ENCODE measurements around the gene RSPRY1. TPM values are rescaled to one million over a fixed set of nuclear protein-coding genes. Genes with fewer than 3 reads are reported as not detected.

The RSPRY1 gene
- total and polyA plus RNA-seq, 2 of the 8 experiments (the other 6 are each of a cell fraction or from before 2014, with no cell fraction given): 11.5 to 32.5 TPM

- no peak overlapping the region for H4K91ac ChIP-seq (replicated peaks; ENCODE audit: insufficient read length, low read length)
- no peak for FAIRE-seq
Measured at GRCh38 chr16:57266531-57267260, 80.6 kb downstream of the RSPRY1 start.

More at GRCh38 chr16:57266531-57267260, 80.6 kb downstream of the RSPRY1 start:
- no peak overlapping the region for H2AFZ ChIP-seq (ENCODE audit: low read length)
- no peak overlapping the region for H2BK12ac ChIP-seq (ENCODE audit: low read depth, low read length)
- H3K18ac ChIP-seq (ENCODE audit: extremely low read depth, low read length): no peak overlapping the region
- ChIA-PET CTCF (ENCODE audit: partially characterized antibody) (no interaction called here), POLR2A (ENCODE audit: partially characterized antibody) (interaction anchor here (1.2 kb wide), 1 partner anchor 115 kb away, joined by 3 read pairs; no protein-coding TSS in a partner anchor)
- H3K4ac ChIP-seq (replicated peaks; ENCODE audit: insufficient read length, low read depth, low read length): no peak overlapping the region
- H2BK20ac ChIP-seq (ENCODE audit: low read length): no peak overlapping the region
- H2BK5ac ChIP-seq (ENCODE audit: low read depth, low read length): no peak overlapping the region
- no peak for DNase-seq (ENCODE audit: low read depth in 1 of 2, low spot score in 2 of 2)
- H3K23me2 ChIP-seq (ENCODE audit: low read depth, low read length): no peaks in the 10 kb centered on the region
- H3K27ac ChIP-seq (ENCODE audit: low read depth, low read length): no peak overlapping the region
- no peak overlapping the region for H3K14ac ChIP-seq (ENCODE audit: insufficient read length)
- 0 out of 2 replicates have a peak overlapping the region, but pooled peaks have one; percentile 53 for H2BK15ac ChIP-seq (ENCODE audit: low read length)
- no peak overlapping the region for H3K4me3 ChIP-seq (ENCODE audit: extremely low read depth in 1 of 4, insufficient read depth in 2 of 4, low read depth in 3 of 4, low read length in 4 of 4)
- H3K56ac ChIP-seq (replicated peaks; ENCODE audit: insufficient read length, low read depth, low read length): no peak overlapping the region
- H3K36me3 ChIP-seq (ENCODE audit: control insufficient read depth in 2 of 4, insufficient read depth in 4 of 4, low read length in 3 of 4): no peaks in the 10 kb centered on the region
- 67% methylated on average over 6 of the region's 6 CpGs; no CpG with 5 or more reads in 1 of the 2 experiments for WGBS, 2 experiments (ENCODE audit: extremely low coverage in 1 of 2, insufficient coverage in 1 of 2, insufficient read length in 1 of 2, insufficient replicate concordance in 2 of 2, low coverage in 1 of 2, low lambda C conversion rate in 2 of 2, missing lambda C conversion rate in 1 of 2)
- H3K79me2 ChIP-seq (ENCODE audit: control insufficient read depth in 1 of 2, insufficient read depth in 2 of 2, low read length in 2 of 2): no peaks in the 10 kb centered on the region
- H2AK5ac ChIP-seq (ENCODE audit: low read depth, low read length): no peak overlapping the region
- H3K9me3 ChIP-seq (ENCODE audit: insufficient read depth in 2 of 2, low read depth in 1 of 2, low read length in 1 of 2): no peaks in the 10 kb centered on the region
- TF ChIP-seq CTCF (IDR thresholded peaks at IDR 0.05; ENCODE audit: control extremely low read depth in 1 of 3, insufficient read depth in 1 of 3, low read depth in 1 of 3, low read length in 3 of 3): no peak
- no peak overlapping the region for H2BK120ac ChIP-seq (replicated peaks; ENCODE audit: low read depth, low read length)
- peaks cover 0 to 6% (median 2%) of the 10 kb centered on the region in 4 experiments; a peak in 2 of 7 replicates for H3K4me1 ChIP-seq (replicated peaks in 1 of 4; ENCODE audit: control insufficient read depth in 3 of 4, insufficient read depth in 4 of 4, low read length in 3 of 4)
- no peaks in the 10 kb centered on the region for H4K20me1 ChIP-seq (replicated peaks in 1 of 2; ENCODE audit: control insufficient read depth in 1 of 2, insufficient read depth in 2 of 2, low read length in 2 of 2)
- no peak overlapping the region for H3K23ac ChIP-seq (ENCODE audit: insufficient read length)
- H3K79me1 ChIP-seq (ENCODE audit: low read depth, low read length): no peaks in the 10 kb centered on the region
- no peak overlapping the region for H3K4me2 ChIP-seq (ENCODE audit: insufficient read depth in 1 of 2, low read depth in 2 of 2, low read length in 2 of 2)
- no peak overlapping the region for H4K8ac ChIP-seq (ENCODE audit: extremely low read depth, insufficient read depth, low read length)
- H3K27me3 ChIP-seq (replicated peaks in 1 of 4; ENCODE audit: control insufficient read depth in 3 of 4, extremely low read depth in 1 of 4, insufficient read depth in 3 of 4, low read length in 3 of 4): no peaks in the 10 kb centered on the region
- no peak overlapping the region for H4K5ac ChIP-seq (ENCODE audit: insufficient read length, low read depth, low read length)
- H3K9ac ChIP-seq (replicated peaks in 1 of 4; ENCODE audit: extremely low read depth in 1 of 4, low read depth in 3 of 4, low read length in 3 of 4): no peak overlapping the region

Data from H1 (cell line).